Fibroblast of lung (primary cell): Measurements from ENCODE around the gene WNT3A. TPM values are rescaled to one million over a fixed set of nuclear protein-coding genes. Genes with fewer than 3 reads are reported as not detected.

ENCODE experiments used
- DNase-seq, 2 donors: peaks; one replicate each; pipeline versions ENCODE4 v3.0.0 to v3.0.0-alpha.2; 2010; ENCODE audit warnings: low read depth in 2 of 2
- H2AFZ ChIP-seq: 2 replicates; pipeline ENCODE4 v1.5.1; 2012; ENCODE audit warnings: low read length, control low read depth, inconsistent platforms
- H3K27ac ChIP-seq: 2 replicates; pipeline ENCODE4 v1.5.1; 2011; ENCODE audit warnings: low read length, control low read depth; ENCODE audit not compliant: insufficient read depth
- H3K27me3 ChIP-seq: 2 replicates; pipeline ENCODE4 v1.5.1; 2011; ENCODE audit warnings: mild to moderate bottlenecking, low read length; ENCODE audit not compliant: control insufficient read depth, insufficient read depth
- H3K36me3 ChIP-seq: 2 replicates; pipeline ENCODE4 v1.5.1; 2011; ENCODE audit warnings: low read length; ENCODE audit not compliant: control insufficient read depth, insufficient read depth
- H3K4me1 ChIP-seq: 2 replicates; pipeline ENCODE4 v1.5.1; 2011; ENCODE audit warnings: low read length; ENCODE audit not compliant: control insufficient read depth, insufficient read depth; ENCODE audit errors: extremely low read depth
- H3K4me2 ChIP-seq: 2 replicates; pipeline ENCODE4 v1.5.1; 2011; ENCODE audit warnings: low read length, control low read depth; ENCODE audit not compliant: insufficient read depth; ENCODE audit errors: extremely low read depth
- H3K4me3 ChIP-seq, 4 experiments: fragments of 200-600 bp in 1 of 4; sonication (generic) in 1 of 4; replicated peaks in 1 of 4; 2 replicates each; pipeline ENCODE4 v1.5.1; 2011 to 2016; ENCODE audit warnings: low read length in 4 of 4, low read depth in 3 of 4, mild to moderate bottlenecking in 3 of 4, control low read depth in 2 of 4, inconsistent platforms in 1 of 4, mixed read lengths in 1 of 4; ENCODE audit not compliant: insufficient read depth in 1 of 4; ENCODE audit errors: control extremely low read depth in 1 of 4
- H3K79me2 ChIP-seq: 2 replicates; pipeline ENCODE4 v1.5.1; 2012; ENCODE audit warnings: mild to moderate bottlenecking, low read length, inconsistent platforms; ENCODE audit not compliant: control insufficient read depth, insufficient read depth
- H3K9ac ChIP-seq: 2 replicates; pipeline ENCODE4 v1.5.1; 2011; ENCODE audit warnings: mild to moderate bottlenecking, low read length, control low read depth; ENCODE audit not compliant: insufficient read depth
- H3K9me3 ChIP-seq: 2 replicates; pipeline ENCODE4 v1.5.1; 2012; ENCODE audit warnings: low read depth, low read length; ENCODE audit not compliant: control insufficient read depth, insufficient read depth
- H4K20me1 ChIP-seq: 2 replicates; pipeline ENCODE4 v1.5.1; 2011; ENCODE audit warnings: low read length; ENCODE audit not compliant: control insufficient read depth, insufficient read depth; ENCODE audit errors: extremely low read depth
- EZH2 ChIP-seq: IDR thresholded peaks from 2 replicates; pipeline ENCODE4 v1.5.1; 2012; ENCODE audit warnings: low read length, control low read depth, mild to moderate bottlenecking; ENCODE audit errors: missing control alignments
- polyA plus RNA-seq, 2 donors: library from polyadenylated mRNA; depleted of rRNA in 1 of 2; stranded (reverse) in 1 of 2; unstranded in 1 of 2; fragments of >200 nt; gene quantifications; 2 replicates each; pipeline ENCODE4 v1.2.1, GENCODE V29; 2011 to 2012; ENCODE audit warnings: missing spikeins in 1 of 2
- total RNA-seq: library from RNA; depleted of rRNA; stranded (reverse); fragments of >200 nt; gene quantifications from 2 replicates; pipeline ENCODE4 v1.2.1, GENCODE V29; 2014
- TF ChIP-seq, protein P1 (sequence below), 2 donors: IDR thresholded peaks in 1 of 2; conservative IDR thresholded peaks in 1 of 2; 1 replicate in 1 of 2; 2 replicates in 1 of 2; pipeline ENCODE4 v1.5.1; 2011 to 2012; ENCODE audit warnings: low read length in 2 of 2, control low read depth in 1 of 2, inconsistent platforms in 1 of 2, low read depth in 1 of 2, mild to moderate bottlenecking in 1 of 2

The WNT3A gene
- total and polyA plus RNA-seq, 2 donors (not counting 1 experiment from before 2014, with no cell fraction given), result not detected

DNA sequence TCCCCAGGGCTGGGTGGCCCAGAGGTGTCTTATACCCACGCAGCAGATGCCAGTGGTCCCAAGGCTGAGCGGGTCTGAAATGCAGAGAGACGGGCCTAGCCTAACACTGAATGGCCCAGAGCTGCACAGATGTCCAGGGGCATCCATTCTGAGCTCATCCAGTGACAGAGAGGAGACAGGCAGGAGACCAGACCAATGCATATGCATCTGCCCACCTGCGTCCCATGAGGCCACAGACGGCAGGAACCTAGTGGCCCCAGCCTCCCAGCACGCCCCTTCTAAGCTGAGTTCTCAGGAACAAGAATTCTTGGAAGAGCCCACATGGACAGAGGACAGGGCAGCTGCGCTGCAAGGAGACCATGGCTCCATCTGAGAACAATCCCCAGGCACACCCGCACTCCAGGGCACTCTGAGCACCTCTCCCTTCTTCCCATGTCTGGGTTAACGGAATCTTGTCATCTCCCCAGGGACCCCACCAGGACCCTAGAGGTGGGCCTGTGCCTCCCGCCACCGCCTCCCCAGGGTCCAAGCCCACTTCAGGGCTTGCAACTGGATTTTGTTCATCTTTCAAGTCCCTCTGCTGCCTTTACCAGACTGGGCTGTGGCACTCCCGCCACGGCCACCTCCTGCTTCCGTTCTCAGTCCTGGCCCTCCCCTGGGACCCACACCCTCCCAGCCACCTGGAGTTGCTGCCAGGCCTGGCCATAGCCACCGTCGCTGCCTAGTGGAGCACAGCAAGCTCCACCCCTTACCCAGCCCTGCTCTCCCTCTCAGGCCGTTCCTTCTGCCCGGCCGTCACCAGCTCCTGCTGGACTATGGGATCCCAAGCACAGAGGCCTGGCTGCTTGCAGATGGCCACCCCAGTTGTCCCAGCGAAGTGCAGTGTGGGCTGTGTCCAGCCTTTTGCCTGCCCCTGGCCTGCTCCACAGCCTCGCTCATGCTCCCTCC lies 3.3 kb downstream of the WNT3A start:
- Histone ChIP-seq H3K9me3 (no peaks in the 10 kb centered on the region), H2AFZ (no peak overlapping the region), H3K27ac (no peak overlapping the region), H3K36me3 (no peaks in the 10 kb centered on the region), H4K20me1 (no peaks in the 10 kb centered on the region), H3K4me2 (no peak overlapping the region), H3K27me3 (peaks cover 28% of the 10 kb centered on the region), H3K4me1 (no peaks in the 10 kb centered on the region), H3K9ac (no peak overlapping the region), H3K4me3 (no peak overlapping the region), H3K79me2 (no peaks in the 10 kb centered on the region)
- TF ChIP-seq, protein P1, sequence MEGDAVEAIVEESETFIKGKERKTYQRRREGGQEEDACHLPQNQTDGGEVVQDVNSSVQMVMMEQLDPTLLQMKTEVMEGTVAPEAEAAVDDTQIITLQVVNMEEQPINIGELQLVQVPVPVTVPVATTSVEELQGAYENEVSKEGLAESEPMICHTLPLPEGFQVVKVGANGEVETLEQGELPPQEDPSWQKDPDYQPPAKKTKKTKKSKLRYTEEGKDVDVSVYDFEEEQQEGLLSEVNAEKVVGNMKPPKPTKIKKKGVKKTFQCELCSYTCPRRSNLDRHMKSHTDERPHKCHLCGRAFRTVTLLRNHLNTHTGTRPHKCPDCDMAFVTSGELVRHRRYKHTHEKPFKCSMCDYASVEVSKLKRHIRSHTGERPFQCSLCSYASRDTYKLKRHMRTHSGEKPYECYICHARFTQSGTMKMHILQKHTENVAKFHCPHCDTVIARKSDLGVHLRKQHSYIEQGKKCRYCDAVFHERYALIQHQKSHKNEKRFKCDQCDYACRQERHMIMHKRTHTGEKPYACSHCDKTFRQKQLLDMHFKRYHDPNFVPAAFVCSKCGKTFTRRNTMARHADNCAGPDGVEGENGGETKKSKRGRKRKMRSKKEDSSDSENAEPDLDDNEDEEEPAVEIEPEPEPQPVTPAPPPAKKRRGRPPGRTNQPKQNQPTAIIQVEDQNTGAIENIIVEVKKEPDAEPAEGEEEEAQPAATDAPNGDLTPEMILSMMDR (conservative IDR thresholded peaks at IDR 0.05 in 1 of 2, IDR thresholded peaks at IDR 0.05 in 1 of 2; ENCODE audit: low read depth in 1 of 2, low read length in 2 of 2), result no peak
- TF ChIP-seq EZH2, result no peak
- DNase-seq, result no peak

DNA sequence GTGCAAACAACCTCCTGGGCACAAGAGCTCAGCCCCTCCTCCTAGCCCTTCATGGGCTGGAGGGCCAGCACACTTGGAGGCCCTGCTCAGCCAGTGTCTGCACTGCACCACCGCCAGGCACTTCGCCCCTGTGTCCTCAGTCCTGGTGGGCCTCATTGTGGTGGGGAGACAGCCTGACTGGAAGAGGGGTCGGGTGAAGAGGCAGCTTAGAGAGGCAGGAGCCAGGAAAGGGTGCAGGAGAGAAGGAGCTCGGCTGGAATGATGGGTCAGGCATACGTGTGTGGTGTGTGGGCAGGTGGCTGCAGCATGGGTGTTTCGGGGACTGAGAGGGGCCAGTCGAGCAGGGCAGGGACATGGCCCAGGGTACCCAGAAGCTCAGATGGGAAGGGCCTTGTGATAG lies 4.1 kb downstream of the WNT3A start:
- H3K4me3 ChIP-seq, result no peak overlapping the region
- H3K9me3 ChIP-seq, result no peaks in the 10 kb centered on the region
- no peak for DNase-seq
- no peak overlapping the region for H3K27ac ChIP-seq
- H3K4me2 ChIP-seq, result no peak overlapping the region
- H4K20me1 ChIP-seq, result no peaks in the 10 kb centered on the region
- peaks cover 20% of the 10 kb centered on the region for H3K27me3 ChIP-seq
- H3K36me3 ChIP-seq, result no peaks in the 10 kb centered on the region
- no peak overlapping the region for H2AFZ ChIP-seq
- no peak for TF ChIP-seq EZH2
- TF ChIP-seq, protein P1 (conservative IDR thresholded peaks at IDR 0.05 in 1 of 2, IDR thresholded peaks at IDR 0.05 in 1 of 2; ENCODE audit: low read depth in 1 of 2, low read length in 2 of 2), result no peak
- no peak overlapping the region for H3K9ac ChIP-seq
- no peaks in the 10 kb centered on the region for H3K79me2 ChIP-seq
- H3K4me1 ChIP-seq, result no peaks in the 10 kb centered on the region

DNA sequence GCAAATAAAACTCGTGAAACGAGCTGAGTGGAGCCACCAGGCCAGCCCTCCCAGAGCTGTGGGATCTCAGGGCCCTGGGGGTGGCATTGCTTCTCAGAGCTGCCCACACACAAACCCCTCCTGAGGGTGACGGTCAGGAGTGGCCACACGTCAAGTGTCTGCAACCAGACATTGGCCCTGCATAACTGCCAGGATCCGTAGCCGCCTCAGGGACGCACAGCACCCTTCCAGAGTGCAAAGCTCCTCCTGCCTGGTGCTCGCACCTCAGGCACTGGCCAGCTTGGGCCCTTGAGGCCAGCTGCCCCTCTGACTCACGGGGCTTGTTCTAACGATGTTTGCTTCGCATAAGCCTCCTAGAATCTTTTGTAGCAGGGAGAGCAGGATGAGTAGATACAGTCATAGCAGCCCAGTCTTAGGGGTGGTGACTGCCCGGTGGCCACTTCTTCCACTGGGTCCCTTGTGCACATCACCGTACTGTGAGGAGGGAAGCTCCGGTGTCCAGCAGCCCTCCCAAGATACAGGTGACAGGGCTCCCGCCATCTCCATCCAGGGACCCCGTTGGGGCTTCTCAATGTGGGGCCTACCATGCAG lies 5.0 kb downstream of the WNT3A start:
- Histone ChIP-seq H3K4me1 (no peaks in the 10 kb centered on the region), H2AFZ (no peak overlapping the region), H3K9ac (no peak overlapping the region), H3K4me2 (no peak overlapping the region), H3K36me3 (no peaks in the 10 kb centered on the region), H3K27ac (no peak overlapping the region), H3K9me3 (no peaks in the 10 kb centered on the region), H3K27me3 (peaks cover 17% of the 10 kb centered on the region), H3K4me3 (no peak overlapping the region), H3K79me2 (no peaks in the 10 kb centered on the region), H4K20me1 (no peaks in the 10 kb centered on the region)
- no peak for DNase-seq
- TF ChIP-seq, protein P1 (conservative IDR thresholded peaks at IDR 0.05 in 1 of 2, IDR thresholded peaks at IDR 0.05 in 1 of 2; ENCODE audit: low read depth in 1 of 2, low read length in 2 of 2), result no peak
- TF ChIP-seq EZH2, result no peak
